CD4-positive, alpha-beta T cell (primary cell): ENCODE measurements around the gene RXFP3. TPM values are rescaled to one million over a fixed set of nuclear protein-coding genes. Genes with fewer than 3 reads are reported as not detected.

Experiments used
- ATAC-seq: fragments of 200-7000 bp; cut with Tn5 transposase; one replicate; pipeline ENCODE4 v1.10.0; 2022; ENCODE audit warnings: mild to moderate bottlenecking; ENCODE audit not compliant: poor library complexity
- CTCF ChIA-PET: fragments of 350-600 bp; sonication (Branson Sonifier 250); formaldehyde crosslinking; loops from one replicate; lab custom pipeline; 2021; ENCODE audit warnings: antibody characterized with exemption, inconsistent platforms; lab: Charles Lee
- POLR2A ChIA-PET: fragments of 350-600 bp; sonication (Branson Sonifier 250); formaldehyde crosslinking; loops from one replicate; lab custom pipeline; 2021; ENCODE audit warnings: antibody characterized with exemption, inconsistent platforms; lab: Charles Lee
- DNase-seq, 14 experiments: peaks; one replicate each; pipeline ENCODE4 v3.0.0-alpha.2; 2013 to 2020; ENCODE audit warnings: mixed read lengths in 2 of 14
- H3K27ac ChIP-seq, 2 donors: one replicate each; pipeline versions ENCODE4 v1.5.1 to v1.7.0; 2013; ENCODE audit warnings: low read length in 2 of 2, low read depth in 1 of 2, mild to moderate bottlenecking in 1 of 2
- H3K27me3 ChIP-seq, 2 experiments: 1 replicate in 1 of 2; 2 replicates in 1 of 2; pipeline versions ENCODE4 v1.6.1 to v1.7.0; 2013; ENCODE audit warnings: low read length in 2 of 2, control low read depth in 1 of 2, mild to moderate bottlenecking in 1 of 2, moderate library complexity in 1 of 2; ENCODE audit not compliant: insufficient read depth in 2 of 2, control insufficient read depth in 1 of 2
- H3K36me3 ChIP-seq: one replicate; pipeline ENCODE4 v1.6.1; 2013; ENCODE audit warnings: low read length, control low read depth; ENCODE audit not compliant: insufficient read depth
- H3K4me1 ChIP-seq: one replicate; pipeline ENCODE4 v1.6.1; 2013; ENCODE audit warnings: low read length, control low read depth; ENCODE audit not compliant: insufficient read depth
- H3K4me3 ChIP-seq: one replicate; pipeline ENCODE4 v1.5.1; 2013; ENCODE audit warnings: mild to moderate bottlenecking, low read length, moderate library complexity
- H3K9me3 ChIP-seq, 2 experiments: 1 replicate in 1 of 2; 2 replicates in 1 of 2; pipeline versions ENCODE4 v1.6.1 to v1.7.0; 2013; ENCODE audit warnings: low read length in 2 of 2, mild to moderate bottlenecking in 2 of 2, control low read depth in 1 of 2, moderate library complexity in 1 of 2; ENCODE audit not compliant: control insufficient read depth in 1 of 2, insufficient read depth in 1 of 2
- H3K27ac Mint-ChIP-seq: one replicate; pipeline ENCODE4 v1.8.0; 2020; ENCODE audit warnings: mixed read lengths
- H3K27me3 Mint-ChIP-seq: one replicate; pipeline ENCODE4 v1.8.0; 2021; ENCODE audit warnings: mixed read lengths
- H3K36me3 Mint-ChIP-seq: one replicate; pipeline ENCODE4 v1.8.0; 2021; ENCODE audit warnings: low read depth, mixed read lengths
- H3K4me1 Mint-ChIP-seq: one replicate; pipeline ENCODE4 v1.8.0; 2021; ENCODE audit warnings: low read depth, mixed read lengths
- H3K4me3 Mint-ChIP-seq: one replicate; pipeline ENCODE4 v1.8.0; 2020; ENCODE audit warnings: mild to moderate bottlenecking, mixed read lengths
- H3K9me3 Mint-ChIP-seq: one replicate; pipeline ENCODE4 v1.8.0; 2020; ENCODE audit warnings: mixed read lengths
- CTCF ChIP-seq: fragments of 200-600 bp; IDR thresholded peaks from one replicate; pipeline ENCODE4 v1.8.0; 2022; ENCODE audit warnings: antibody characterized with exemption, mild to moderate bottlenecking
- intact Hi-C, 2 experiments: fragments of 100-400 bp; cut with DNase I in 1 of 2; cut with micrococcal nuclease in 1 of 2; formaldehyde crosslinking; loops; one replicate each; pipeline versions ENCODE4 v1.15.1 to v1.9.0; 2023 to 2025; cut with DNase I, micrococcal nuclease
- total RNA-seq, 174 experiments: library from RNA in 2 of 174; stranded (reverse) in 2 of 174; gene quantifications; one replicate each; pipeline ENCODE4 v1.2.3 and lab custom pipeline; 2021 to 2026

The RXFP3 gene
- total RNA-seq, 2 experiments from 2014 or later, result not detected

DNA sequence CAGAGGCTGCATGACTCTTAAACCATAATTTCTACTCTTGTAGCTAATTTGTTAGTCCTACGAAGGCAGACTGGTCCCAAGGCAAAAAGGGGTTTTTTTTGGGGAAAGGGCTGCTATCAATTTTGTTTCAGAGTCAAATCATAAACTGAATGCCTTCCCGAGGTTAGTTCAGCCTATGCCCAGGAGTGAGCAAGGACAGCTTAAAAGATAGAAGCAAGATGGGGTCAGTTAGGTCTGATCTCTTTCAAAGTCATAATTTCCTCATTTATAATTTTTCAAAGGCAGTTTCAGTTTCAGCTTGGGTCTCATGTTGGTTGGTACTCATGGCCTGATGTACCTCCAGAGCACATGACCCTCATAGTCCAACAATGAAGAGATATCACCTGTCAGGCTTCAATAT, 7.9 kb upstream of the RXFP3 start:
- Histone ChIP-seq H3K9me3 (no peaks in the 10 kb centered on the region), H3K4me1 (no peaks in the 10 kb centered on the region), H3K27ac (no peak overlapping the region), H3K36me3 (no peaks in the 10 kb centered on the region), H3K27me3 (no peaks in the 10 kb centered on the region), H3K4me3 (no peak overlapping the region)
- intact Hi-C loops, result no loop called here
- Mint-ChIP-seq H3K27me3 (peaks cover 10% of the 10 kb centered on the region), H3K27ac (no peak overlapping the region), H3K4me1 (no peaks in the 10 kb centered on the region), H3K36me3 (no peaks in the 10 kb centered on the region), H3K9me3 (no peaks in the 10 kb centered on the region), H3K4me3 (no peak overlapping the region)
- POLR2A ChIA-PET, result no interaction called here
- ATAC-seq (no peak), DNase-seq (no peak)
- TF ChIP-seq CTCF, result no peak
- CTCF ChIA-PET, result no interaction called here

GRCh38 chr5:33929925-33930690, 6.1 kb upstream of the RXFP3 start:
- DNase-seq, result no peak
- Histone ChIP-seq H3K9me3 (no peaks in the 10 kb centered on the region), H3K4me3 (no peak overlapping the region), H3K36me3 (no peaks in the 10 kb centered on the region), H3K27ac (no peak overlapping the region), H3K4me1 (no peaks in the 10 kb centered on the region), H3K27me3 (peaks cover 2 to 6% of the 10 kb centered on the region in 2 experiments)
- Mint-ChIP-seq H3K27me3 (peaks cover 23% of the 10 kb centered on the region), H3K4me1 (no peaks in the 10 kb centered on the region), H3K9me3 (no peaks in the 10 kb centered on the region), H3K4me3 (no peak overlapping the region), H3K27ac (no peak overlapping the region), H3K36me3 (no peaks in the 10 kb centered on the region)
- ChIA-PET POLR2A (no interaction called here), CTCF (no interaction called here)
- no peak for ATAC-seq
- intact Hi-C loops, result loop anchor here (5.0 to 10.0 kb wide), 2 partner anchors 343 to 345 kb away; no protein-coding TSS in a partner anchor
- no peak for TF ChIP-seq CTCF

DNA sequence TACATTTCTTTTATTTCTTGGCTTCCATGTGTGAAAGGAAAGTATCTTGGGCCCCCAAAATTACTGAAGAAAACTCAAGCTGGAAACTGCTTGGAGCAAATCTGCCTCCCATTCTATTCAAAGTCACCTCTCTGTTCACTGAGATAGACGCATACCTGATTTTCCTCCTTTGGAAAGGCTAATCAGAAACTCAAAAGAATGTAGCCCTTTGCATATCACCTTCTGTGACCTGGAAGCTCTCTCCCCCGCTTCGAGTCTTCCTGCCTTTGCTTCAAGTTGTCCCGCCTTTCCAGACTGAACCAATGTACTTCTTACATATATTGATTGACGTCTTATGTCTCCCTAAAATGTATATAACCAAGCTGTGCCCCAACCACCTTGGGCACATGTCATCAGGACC, 5.0 kb upstream of the RXFP3 start:
- Histone ChIP-seq H3K27ac (no peak overlapping the region), H3K4me1 (peaks cover 3% of the 10 kb centered on the region), H3K4me3 (no peak overlapping the region), H3K27me3 (peaks cover 10 to 12% of the 10 kb centered on the region in 2 experiments), H3K36me3 (no peaks in the 10 kb centered on the region), H3K9me3 (no peaks in the 10 kb centered on the region)
- POLR2A ChIA-PET, result no interaction called here
- no peaks in the 10 kb centered on the region for H3K4me1 Mint-ChIP-seq
- intact Hi-C loops, result loop anchor here (5.0 to 10.0 kb wide), 2 partner anchors 344 to 346 kb away; no protein-coding TSS in a partner anchor
- no peak overlapping the region for H3K27ac Mint-ChIP-seq
- no peak overlapping the region for H3K4me3 Mint-ChIP-seq
- no peaks in the 10 kb centered on the region for H3K9me3 Mint-ChIP-seq
- CTCF ChIA-PET, result no interaction called here
- no peak for ATAC-seq
- no peak for TF ChIP-seq CTCF
- peaks cover 33% of the 10 kb centered on the region for H3K27me3 Mint-ChIP-seq
- no peaks in the 10 kb centered on the region for H3K36me3 Mint-ChIP-seq
- no peak for DNase-seq
